ENCODE results near the gene FMO5.
"Not testable (repeated sequence)": the region's sequence is repeated elsewhere in the genome, so short reads cannot be mapped to it uniquely, and the experiment has no call there.

Gene FMO5

DNA sequence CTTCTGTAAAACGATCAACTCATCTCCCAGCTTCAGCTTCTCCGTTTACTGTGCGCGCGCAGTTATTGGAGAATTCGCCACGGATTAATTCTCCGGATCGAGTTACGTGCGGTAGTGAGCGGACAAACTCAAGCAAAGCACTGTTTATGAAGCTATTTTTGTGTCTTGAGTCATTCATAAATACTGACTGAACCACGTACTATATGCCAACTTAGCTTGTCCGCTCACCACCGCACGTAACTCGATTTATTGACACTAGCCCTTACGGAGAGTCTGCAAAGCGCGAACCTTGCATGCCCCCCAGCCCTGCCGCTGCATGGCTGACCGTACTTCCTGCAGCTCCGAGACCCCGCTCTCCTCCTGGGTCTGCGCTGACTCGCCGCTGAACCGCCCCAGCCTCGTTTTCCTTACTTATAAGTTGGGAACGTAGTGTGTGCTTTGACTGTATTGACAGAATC lies 18.1 kb upstream of the FMO5 start:
- no peaks in the 10 kb centered on the region for H3K36me3 ChIP-seq
- no peaks in the 10 kb centered on the region for H3K9me3 ChIP-seq
- H3K4me3 ChIP-seq (ENCODE audit: low read depth in 1 of 2, low read length in 1 of 2) = peak overlapping the region; percentile 76 to 89
- peaks cover 28 to 30% of the 10 kb centered on the region in 2 experiments for H3K4me1 ChIP-seq (ENCODE audit: control insufficient read depth in 1 of 2, insufficient read depth in 1 of 2, low read depth in 1 of 2, low read length in 1 of 2)
- H3K27me3 ChIP-seq = no peaks in the 10 kb centered on the region
- peak overlapping the region; percentile 59 for H3K27ac ChIP-seq
- no peak for TF ChIP-seq CTCF (IDR thresholded peaks at IDR 0.05)

GRCh38 chr1:147242449-147243227 lies 17.5 kb upstream of the FMO5 start, which contains the start of gene CHD1L:
Gene CHD1L, plus strand, starts transcription at chr1:147242684. Its CDS starts 20 bp downstream, at chr1:147242704.
- Histone ChIP-seq H3K27me3 (no peaks in the 10 kb centered on the region), H3K27ac (peak within 1 kb of the TSS; percentile 59), H3K9me3 (no peaks in the 10 kb centered on the region), H3K4me1 (ENCODE audit: control insufficient read depth in 1 of 2, insufficient read depth in 1 of 2, low read depth in 1 of 2, low read length in 1 of 2) (peaks cover 26 to 28% of the 10 kb centered on the region in 2 experiments), H3K4me3 (ENCODE audit: low read depth in 1 of 2, low read length in 1 of 2) (peak within 1 kb of the TSS; percentile 76 to 89), H3K36me3 (no peaks in the 10 kb centered on the region)
- peak; percentile 95 for TF ChIP-seq CTCF (IDR thresholded peaks at IDR 0.05)

- TF ChIP-seq CTCF (IDR thresholded peaks at IDR 0.05) = no peak
- Histone ChIP-seq H3K27ac (peak overlapping the region; percentile 59), H3K4me1 (ENCODE audit: control insufficient read depth in 1 of 2, insufficient read depth in 1 of 2, low read depth in 1 of 2, low read length in 1 of 2) (peaks cover 19 to 21% of the 10 kb centered on the region in 2 experiments), H3K9me3 (no peaks in the 10 kb centered on the region), H3K27me3 (no peaks in the 10 kb centered on the region), H3K4me3 (ENCODE audit: low read depth in 1 of 2, low read length in 1 of 2) (peak overlapping the region; percentile 76 to 89), H3K36me3 (no peaks in the 10 kb centered on the region)
These were observed 16.9 kb upstream of the FMO5 start for GRCh38 chr1:147241934-147242448.

GRCh38 chr1:147240131-147240721 lies 15.1 kb upstream of the FMO5 start:
- H3K4me3 ChIP-seq (ENCODE audit: low read depth in 1 of 2, low read length in 1 of 2); H3K27me3 ChIP-seq; H3K9me3 ChIP-seq; H3K27ac ChIP-seq; H3K36me3 ChIP-seq: not testable (repeated sequence)
- peaks cover 19 to 20% of the 10 kb centered on the region in 2 experiments for H3K4me1 ChIP-seq (ENCODE audit: control insufficient read depth in 1 of 2, insufficient read depth in 1 of 2, low read depth in 1 of 2, low read length in 1 of 2)

GRCh38 chr1:147238925-147239820 lies 14.0 kb upstream of the FMO5 start:
- peaks cover 17 to 20% of the 10 kb centered on the region in 2 experiments for H3K4me1 ChIP-seq (ENCODE audit: control insufficient read depth in 1 of 2, insufficient read depth in 1 of 2, low read depth in 1 of 2, low read length in 1 of 2)
- H3K4me3 ChIP-seq (ENCODE audit: low read depth in 1 of 2, low read length in 1 of 2) = no peak overlapping the region
- no peak overlapping the region for H3K27ac ChIP-seq
- no peaks in the 10 kb centered on the region for H3K36me3 ChIP-seq
- no peaks in the 10 kb centered on the region for H3K27me3 ChIP-seq
- H3K9me3 ChIP-seq = no peaks in the 10 kb centered on the region
- TF ChIP-seq CTCF (IDR thresholded peaks at IDR 0.05) = no peak

Data from neutrophil (primary cell).